PFSK-1 (cell line): ENCODE results near the gene PDS5B.

Experiments
- FOXP2 ChIP-seq: optimal IDR thresholded peaks from 2 replicates; pipeline ENCODE3; 2011; ENCODE audit warnings: borderline replicate concordance, control low read depth, inconsistent platforms; ENCODE audit not compliant: insufficient read depth; ENCODE audit errors: extremely low read length, extremely low read depth
- POLR2AphosphoS5 ChIP-seq: IDR thresholded peaks from 2 replicates; pipeline ENCODE4 v1.6.1; 2012; ENCODE audit warnings: low read depth, mild to moderate bottlenecking, control low read depth, low read length, moderate library complexity
- REST ChIP-seq, 2 experiments: IDR thresholded peaks; 2 replicates each; pipeline versions ENCODE4 v1.6.1 to v1.8.0; 2011 to 2012; ENCODE audit warnings: low read depth in 2 of 2, low read length in 2 of 2, control low read depth in 1 of 2, inconsistent platforms in 1 of 2, mild to moderate bottlenecking in 1 of 2, moderate library complexity in 1 of 2; ENCODE audit not compliant: insufficient read depth in 1 of 2
- SIN3A ChIP-seq: IDR thresholded peaks from 2 replicates; pipeline ENCODE4 v1.6.1; 2012; ENCODE audit warnings: mild to moderate bottlenecking, low read length, moderate library complexity, borderline replicate concordance; ENCODE audit not compliant: insufficient read depth
- TAF1 ChIP-seq: IDR thresholded peaks from 2 replicates; pipeline ENCODE4 v1.6.1; 2012; ENCODE audit warnings: low read length, control low read depth, borderline replicate concordance; ENCODE audit not compliant: insufficient read depth

PDS5B gene

GRCh38 chr13:32824061-32824460 is 237.8 kb downstream of the PDS5B start:
- TF ChIP-seq FOXP2 (no peak), TAF1 (no peak), POLR2AphosphoS5 (no peak), SIN3A (no peak), REST (IDR thresholded peaks at IDR 0.05; ENCODE audit: insufficient read depth in 1 of 2, low read depth in 2 of 2, low read length in 2 of 2) (no peak)

DNA sequence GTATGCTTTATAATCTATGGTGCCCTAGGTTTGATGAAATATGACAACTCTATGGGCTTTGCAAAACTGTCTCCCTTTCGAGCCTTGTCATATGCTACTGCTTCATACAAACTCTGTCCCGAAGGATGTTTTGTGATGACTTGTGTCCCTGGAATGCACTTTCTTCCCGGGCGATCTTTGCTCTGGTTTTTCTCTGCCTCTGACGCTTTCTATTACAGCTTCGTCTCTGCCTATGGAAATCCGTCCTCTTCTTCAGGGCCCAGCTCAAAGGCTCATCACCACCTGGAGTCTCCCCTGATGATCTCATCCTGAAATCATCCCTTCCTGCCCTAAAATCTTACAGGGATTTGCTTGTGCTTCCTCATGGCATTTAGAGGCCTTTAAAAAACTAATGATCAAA is 238.4 kb downstream of the PDS5B start:
- TF ChIP-seq POLR2AphosphoS5 = no peak
- TF ChIP-seq REST (IDR thresholded peaks at IDR 0.05; ENCODE audit: insufficient read depth in 1 of 2, low read depth in 2 of 2, low read length in 2 of 2) = no peak
- no peak for TF ChIP-seq FOXP2
- no peak for TF ChIP-seq TAF1
- no peak for TF ChIP-seq SIN3A

- TF ChIP-seq TAF1 (no peak), POLR2AphosphoS5 (no peak), REST (IDR thresholded peaks at IDR 0.05; ENCODE audit: insufficient read depth in 1 of 2, low read depth in 2 of 2, low read length in 2 of 2) (no peak)
Measured at GRCh38 chr13:32825481-32825880, 239.2 kb downstream of the PDS5B start.
